DND-41 (cell line): ENCODE data around the gene SLC9A7.

Experiments used
- EZH2 ChIP-seq: IDR thresholded peaks from 3 replicates; pipeline ENCODE4 v1.6.1; 2012; ENCODE audit warnings: borderline replicate concordance, low read depth, mild to moderate bottlenecking, moderate library complexity, low read length, inconsistent platforms; ENCODE audit not compliant: severe bottlenecking
- TF ChIP-seq, protein P1 (sequence below): IDR thresholded peaks from 2 replicates; pipeline ENCODE4 v1.5.1; 2012; ENCODE audit warnings: borderline replicate concordance, low read length, moderate library complexity, mild to moderate bottlenecking; ENCODE audit not compliant: poor library complexity, severe bottlenecking; ENCODE audit errors: extremely low read depth

- TF ChIP-seq, protein P1, sequence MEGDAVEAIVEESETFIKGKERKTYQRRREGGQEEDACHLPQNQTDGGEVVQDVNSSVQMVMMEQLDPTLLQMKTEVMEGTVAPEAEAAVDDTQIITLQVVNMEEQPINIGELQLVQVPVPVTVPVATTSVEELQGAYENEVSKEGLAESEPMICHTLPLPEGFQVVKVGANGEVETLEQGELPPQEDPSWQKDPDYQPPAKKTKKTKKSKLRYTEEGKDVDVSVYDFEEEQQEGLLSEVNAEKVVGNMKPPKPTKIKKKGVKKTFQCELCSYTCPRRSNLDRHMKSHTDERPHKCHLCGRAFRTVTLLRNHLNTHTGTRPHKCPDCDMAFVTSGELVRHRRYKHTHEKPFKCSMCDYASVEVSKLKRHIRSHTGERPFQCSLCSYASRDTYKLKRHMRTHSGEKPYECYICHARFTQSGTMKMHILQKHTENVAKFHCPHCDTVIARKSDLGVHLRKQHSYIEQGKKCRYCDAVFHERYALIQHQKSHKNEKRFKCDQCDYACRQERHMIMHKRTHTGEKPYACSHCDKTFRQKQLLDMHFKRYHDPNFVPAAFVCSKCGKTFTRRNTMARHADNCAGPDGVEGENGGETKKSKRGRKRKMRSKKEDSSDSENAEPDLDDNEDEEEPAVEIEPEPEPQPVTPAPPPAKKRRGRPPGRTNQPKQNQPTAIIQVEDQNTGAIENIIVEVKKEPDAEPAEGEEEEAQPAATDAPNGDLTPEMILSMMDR: peak; percentile 27
- TF ChIP-seq EZH2: no peak
These were observed 204.0 kb downstream of the SLC9A7 start for GRCh38 chrX:46554942-46555341.
